HepG2 (cell line): ENCODE measurements around the gene DAPK1. TPM values are rescaled to one million over a fixed set of nuclear protein-coding genes. Genes with fewer than 3 reads are reported as not detected.

Experiments
- CREM ChIP-seq, 2 experiments: sonication (generic) in 1 of 2; formaldehyde crosslinking in 1 of 2; IDR thresholded peaks; 2 replicates each; pipeline versions ENCODE4 v1.4.0 to v1.6.1; 2016 to 2020; ENCODE audit warnings: antibody characterized with exemption in 1 of 2, mild to moderate bottlenecking in 1 of 2, missing genetic modification reagents in 1 of 2
- ESRRA ChIP-seq: sonication (generic); formaldehyde crosslinking; IDR thresholded peaks from 2 replicates; pipeline ENCODE4 v1.5.1; 2020; ENCODE audit warnings: mild to moderate bottlenecking, low read depth, missing genetic modification reagents
- FOSL2 ChIP-seq: sonication (generic); formaldehyde crosslinking; IDR thresholded peaks from 2 replicates; pipeline ENCODE4 v1.4.0; 2020; ENCODE audit warnings: missing genetic modification reagents
- GABPB1 ChIP-seq: IDR thresholded peaks from 2 replicates; pipeline ENCODE4 v1.6.1; 2016; ENCODE audit warnings: mild to moderate bottlenecking, missing genetic modification reagents, moderate library complexity, missing compliant biosample characterization
- KDM3A ChIP-seq: IDR thresholded peaks from 2 replicates; pipeline ENCODE4 v1.6.1; 2018; ENCODE audit warnings: low read depth, missing compliant biosample characterization
- KLF11 ChIP-seq: IDR thresholded peaks from 2 replicates; pipeline ENCODE4 v1.6.1; 2016; ENCODE audit warnings: missing compliant biosample characterization
- MED13 ChIP-seq: sonication (generic); formaldehyde crosslinking; IDR thresholded peaks from 2 replicates; pipeline ENCODE4 v1.5.0; 2020; ENCODE audit warnings: missing genetic modification reagents
- MIER2 ChIP-seq: IDR thresholded peaks from 2 replicates; pipeline ENCODE4 v1.6.1; 2016; ENCODE audit warnings: missing biosample characterization, missing genetic modification reagents
- NR2F2 ChIP-seq: IDR thresholded peaks from 2 replicates; pipeline ENCODE4 v1.6.1; 2012; ENCODE audit warnings: low read depth, inconsistent platforms, borderline replicate concordance
- POLR2A ChIP-seq, 2 experiments: IDR thresholded peaks; 2 replicates each; pipeline ENCODE4 v1.6.1; 2011; ENCODE audit warnings: low read depth in 2 of 2, low read length in 2 of 2, mild to moderate bottlenecking in 1 of 2, moderate library complexity in 1 of 2; ENCODE audit not compliant: insufficient read depth in 1 of 2
- SAP130 ChIP-seq: IDR thresholded peaks from 2 replicates; pipeline ENCODE4 v1.6.1; 2016; ENCODE audit warnings: low read depth
- SIX4 ChIP-seq: sonication (generic); formaldehyde crosslinking; IDR thresholded peaks from 2 replicates; pipeline ENCODE4 v1.4.0; 2020; ENCODE audit warnings: missing genetic modification reagents
- ZMAT3 ChIP-seq: sonication (generic); formaldehyde crosslinking; conservative IDR thresholded peaks from 2 replicates; pipeline ENCODE4 v1.7.0; 2021; ENCODE audit warnings: missing genetic modification reagents
- ZNF263 ChIP-seq: sonication (generic); formaldehyde crosslinking; IDR thresholded peaks from 2 replicates; pipeline ENCODE4 v1.4.0; 2020; ENCODE audit warnings: missing genetic modification reagents
- ZNF331 ChIP-seq: sonication (generic); formaldehyde crosslinking; IDR thresholded peaks from 2 replicates; pipeline ENCODE4 v1.4.0; 2020; ENCODE audit warnings: missing genetic modification reagents
- ZSCAN25 ChIP-seq: sonication (generic); formaldehyde crosslinking; IDR thresholded peaks from 2 replicates; pipeline ENCODE4 v1.8.0; 2022; ENCODE audit warnings: mild to moderate bottlenecking, missing genetic modification reagents
- polyA plus RNA-seq, 8 experiments: library from polyadenylated mRNA; depleted of rRNA in 3 of 8; stranded (reverse) in 7 of 8; unstranded in 1 of 8; fragments of >200 nt; fragmentation: Illumina TruSeq in 4 of 8; extraction: Trizol in 4 of 8; gene quantifications; 2 replicates each; pipeline versions ENCODE4 v1.2.1 to v1.2.3, GENCODE V29; 2011 to 2016; ENCODE audit warnings: low read depth in 4 of 8, missing spikeins in 1 of 8, mixed read lengths in 1 of 8; ENCODE audit not compliant: insufficient read depth in 1 of 8
- total RNA-seq, 5 experiments: library from RNA; depleted of rRNA; stranded (reverse); fragments of >200 nt; fragmentation: Illumina TruSeq; extraction: Trizol; gene quantifications; 2 replicates each; pipeline ENCODE4 v1.2.3, GENCODE V29; 2016; ENCODE audit warnings: low read depth in 1 of 5
- TF ChIP-seq, protein P1 (sequence below): IDR thresholded peaks from 2 replicates; pipeline ENCODE4 v1.6.1; 2016; ENCODE audit warnings: low read depth, borderline replicate concordance
- TF ChIP-seq, protein P2 (sequence below): sonication (generic); formaldehyde crosslinking; IDR thresholded peaks from 2 replicates; pipeline ENCODE4 v1.4.0; 2020; ENCODE audit warnings: missing genetic modification reagents
- TF ChIP-seq, protein P3 (sequence below): sonication (generic); formaldehyde crosslinking; IDR thresholded peaks from 2 replicates; pipeline ENCODE4 v1.8.0; 2022; ENCODE audit warnings: mild to moderate bottlenecking, missing genetic modification reagents; ENCODE audit not compliant: insufficient replicate concordance
- TF ChIP-seq, protein P4 (sequence below): sonication (generic); formaldehyde crosslinking; IDR thresholded peaks from 2 replicates; pipeline ENCODE4 v1.5.1; 2020; ENCODE audit warnings: mild to moderate bottlenecking, missing genetic modification reagents

DAPK1 gene
- total and polyA plus RNA-seq, 2 of the 13 experiments (the other 11 are each of a cell fraction or from before 2014, with no cell fraction given) = 35.7 to 35.9 TPM

DNA sequence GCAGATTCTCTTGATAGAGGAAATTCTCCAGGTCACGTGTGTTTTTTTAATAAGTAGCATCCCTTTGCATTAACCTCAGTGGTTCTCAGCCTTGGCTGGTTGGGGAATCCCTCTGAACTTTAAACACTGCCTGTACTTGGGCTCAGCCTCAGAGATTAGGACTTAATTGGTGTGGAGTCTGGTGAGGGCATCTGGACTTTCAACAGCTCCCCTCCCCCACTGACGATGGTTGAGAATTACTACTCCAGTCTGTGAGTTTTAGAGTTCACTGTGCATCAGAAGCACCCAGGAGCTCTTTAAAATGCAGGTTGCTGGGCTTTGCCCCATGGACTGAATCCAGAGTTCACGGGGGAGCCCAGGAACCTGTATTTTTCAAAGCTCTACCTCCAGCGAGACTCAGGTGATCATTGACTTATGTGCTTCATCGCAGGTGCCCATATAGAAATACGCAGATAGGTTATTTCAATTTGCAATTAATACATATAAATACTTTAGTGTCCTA is 71.4 kb downstream of the DAPK1 start (continued):
- TF ChIP-seq FOSL2 (peak; percentile 42), ZMAT3 (CRISPR knock-in tag) (0 out of 2 replicates have a peak, but pooled peaks have one; percentile 11), ZNF331 (peak; percentile 80; the same call in 1 of the 2 replicates), CREM (IDR thresholded peaks at IDR 0.05) (peak; percentile 71; the same call in 1 of the 2 replicates), CREM (CRISPR knock-in tag; IDR thresholded peaks at IDR 0.05) (no peak), ZNF263 (peak; percentile 41; the same call in 1 of the 2 replicates), KDM3A (CRISPR knock-in tag) (peak; percentile 61; the same call in 1 of the 2 replicates), KLF11 (CRISPR knock-in tag) (no peak), GABPB1 (CRISPR knock-in tag) (peak; percentile 14; the same call in 1 of the 2 replicates), SAP130 (CRISPR knock-in tag) (peak; percentile 47), POLR2A (IDR thresholded peaks at IDR 0.05; ENCODE audit: insufficient read depth in 1 of 2, low read depth in 2 of 2, low read length in 2 of 2) (peak in 1 of 2 experiments; percentile 37; a peak in 1 of 4 replicates), NR2F2 (no peak), MIER2 (CRISPR knock-in tag) (0 out of 2 replicates have a peak, but pooled peaks have one; percentile 19), ESRRA (CRISPR knock-in tag) (peak; percentile 68; the same call in 1 of the 2 replicates), MED13 (peak; percentile 56; the same call in 1 of the 2 replicates), ZSCAN25 (CRISPR knock-in tag) (no peak), SIX4 (peak; percentile 49; the same call in 1 of the 2 replicates)
- TF ChIP-seq, protein P1, sequence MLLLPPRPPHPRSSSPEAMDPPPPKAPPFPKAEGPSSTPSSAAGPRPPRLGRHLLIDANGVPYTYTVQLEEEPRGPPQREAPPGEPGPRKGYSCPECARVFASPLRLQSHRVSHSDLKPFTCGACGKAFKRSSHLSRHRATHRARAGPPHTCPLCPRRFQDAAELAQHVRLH = 0 out of 2 replicates have a peak, but pooled peaks have one; percentile 68
- TF ChIP-seq, protein P2, sequence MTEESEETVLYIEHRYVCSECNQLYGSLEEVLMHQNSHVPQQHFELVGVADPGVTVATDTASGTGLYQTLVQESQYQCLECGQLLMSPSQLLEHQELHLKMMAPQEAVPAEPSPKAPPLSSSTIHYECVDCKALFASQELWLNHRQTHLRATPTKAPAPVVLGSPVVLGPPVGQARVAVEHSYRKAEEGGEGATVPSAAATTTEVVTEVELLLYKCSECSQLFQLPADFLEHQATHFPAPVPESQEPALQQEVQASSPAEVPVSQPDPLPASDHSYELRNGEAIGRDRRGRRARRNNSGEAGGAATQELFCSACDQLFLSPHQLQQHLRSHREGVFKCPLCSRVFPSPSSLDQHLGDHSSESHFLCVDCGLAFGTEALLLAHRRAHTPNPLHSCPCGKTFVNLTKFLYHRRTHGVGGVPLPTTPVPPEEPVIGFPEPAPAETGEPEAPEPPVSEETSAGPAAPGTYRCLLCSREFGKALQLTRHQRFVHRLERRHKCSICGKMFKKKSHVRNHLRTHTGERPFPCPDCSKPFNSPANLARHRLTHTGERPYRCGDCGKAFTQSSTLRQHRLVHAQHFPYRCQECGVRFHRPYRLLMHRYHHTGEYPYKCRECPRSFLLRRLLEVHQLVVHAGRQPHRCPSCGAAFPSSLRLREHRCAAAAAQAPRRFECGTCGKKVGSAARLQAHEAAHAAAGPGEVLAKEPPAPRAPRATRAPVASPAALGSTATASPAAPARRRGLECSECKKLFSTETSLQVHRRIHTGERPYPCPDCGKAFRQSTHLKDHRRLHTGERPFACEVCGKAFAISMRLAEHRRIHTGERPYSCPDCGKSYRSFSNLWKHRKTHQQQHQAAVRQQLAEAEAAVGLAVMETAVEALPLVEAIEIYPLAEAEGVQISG (CRISPR knock-in tag) = peak; percentile 65
- TF ChIP-seq, protein P3, sequence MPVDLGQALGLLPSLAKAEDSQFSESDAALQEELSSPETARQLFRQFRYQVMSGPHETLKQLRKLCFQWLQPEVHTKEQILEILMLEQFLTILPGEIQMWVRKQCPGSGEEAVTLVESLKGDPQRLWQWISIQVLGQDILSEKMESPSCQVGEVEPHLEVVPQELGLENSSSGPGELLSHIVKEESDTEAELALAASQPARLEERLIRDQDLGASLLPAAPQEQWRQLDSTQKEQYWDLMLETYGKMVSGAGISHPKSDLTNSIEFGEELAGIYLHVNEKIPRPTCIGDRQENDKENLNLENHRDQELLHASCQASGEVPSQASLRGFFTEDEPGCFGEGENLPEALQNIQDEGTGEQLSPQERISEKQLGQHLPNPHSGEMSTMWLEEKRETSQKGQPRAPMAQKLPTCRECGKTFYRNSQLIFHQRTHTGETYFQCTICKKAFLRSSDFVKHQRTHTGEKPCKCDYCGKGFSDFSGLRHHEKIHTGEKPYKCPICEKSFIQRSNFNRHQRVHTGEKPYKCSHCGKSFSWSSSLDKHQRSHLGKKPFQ = no peak
- TF ChIP-seq, protein P4, sequence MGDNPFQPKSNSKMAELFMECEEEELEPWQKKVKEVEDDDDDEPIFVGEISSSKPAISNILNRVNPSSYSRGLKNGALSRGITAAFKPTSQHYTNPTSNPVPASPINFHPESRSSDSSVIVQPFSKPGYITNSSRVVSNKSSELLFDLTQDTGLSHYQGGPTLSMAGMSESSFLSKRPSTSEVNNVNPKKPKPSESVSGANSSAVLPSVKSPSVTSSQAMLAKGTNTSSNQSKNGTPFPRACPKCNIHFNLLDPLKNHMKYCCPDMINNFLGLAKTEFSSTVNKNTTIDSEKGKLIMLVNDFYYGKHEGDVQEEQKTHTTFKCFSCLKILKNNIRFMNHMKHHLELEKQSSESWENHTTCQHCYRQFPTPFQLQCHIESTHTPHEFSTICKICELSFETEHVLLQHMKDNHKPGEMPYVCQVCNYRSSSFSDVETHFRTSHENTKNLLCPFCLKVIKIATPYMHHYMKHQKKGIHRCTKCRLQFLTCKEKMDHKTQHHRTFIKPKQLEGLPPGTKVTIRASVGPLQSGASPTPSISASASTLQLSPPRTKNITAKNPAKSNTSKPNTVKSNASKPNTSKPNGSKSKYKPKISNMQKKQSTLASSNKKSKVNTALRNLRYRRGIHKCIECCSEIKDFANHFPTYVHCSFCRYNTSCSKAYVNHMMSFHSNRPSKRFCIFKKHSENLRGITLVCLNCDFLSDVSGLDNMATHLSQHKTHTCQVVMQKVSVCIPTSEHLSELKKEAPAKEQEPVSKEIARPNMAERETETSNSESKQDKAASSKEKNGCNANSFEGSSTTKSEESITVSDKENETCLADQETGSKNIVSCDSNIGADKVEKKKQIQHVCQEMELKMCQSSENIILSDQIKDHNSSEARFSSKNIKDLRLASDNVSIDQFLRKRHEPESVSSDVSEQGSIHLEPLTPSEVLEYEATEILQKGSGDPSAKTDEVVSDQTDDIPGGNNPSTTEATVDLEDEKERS (CRISPR knock-in tag) = peak; percentile 49; the same call in 1 of the 2 replicates
